Activated T-cell treated with anti-CD3 and anti-CD28 coated beads, Interleukin-2, amount 50 U/mL, for 24 hours (primary cell): ENCODE measurements around the gene SCFD2.

ENCODE experiments used
- DNase-seq: peaks from one replicate; pipeline ENCODE4 v3.0.0-alpha.2; 2020
- H3K27ac Mint-ChIP-seq: 2 replicates; pipeline ENCODE4 v1.8.0; 2020; ENCODE audit warnings: mild to moderate bottlenecking, mixed read lengths
- H3K27me3 Mint-ChIP-seq: 2 replicates; pipeline ENCODE4 v1.8.0; 2020; ENCODE audit warnings: mixed read lengths
- H3K36me3 Mint-ChIP-seq: 2 replicates; pipeline ENCODE4 v1.8.0; 2020; ENCODE audit warnings: low read depth, mixed read lengths
- H3K4me1 Mint-ChIP-seq: 2 replicates; pipeline ENCODE4 v1.8.0; 2020; ENCODE audit warnings: low read depth, mixed read lengths
- H3K4me3 Mint-ChIP-seq: 2 replicates; pipeline ENCODE4 v1.8.0; 2020; ENCODE audit warnings: mild to moderate bottlenecking, moderate library complexity, mixed read lengths
- H3K9me3 Mint-ChIP-seq: 2 replicates; pipeline ENCODE4 v1.8.0; 2020; ENCODE audit warnings: mixed read lengths

The SCFD2 gene

DNA sequence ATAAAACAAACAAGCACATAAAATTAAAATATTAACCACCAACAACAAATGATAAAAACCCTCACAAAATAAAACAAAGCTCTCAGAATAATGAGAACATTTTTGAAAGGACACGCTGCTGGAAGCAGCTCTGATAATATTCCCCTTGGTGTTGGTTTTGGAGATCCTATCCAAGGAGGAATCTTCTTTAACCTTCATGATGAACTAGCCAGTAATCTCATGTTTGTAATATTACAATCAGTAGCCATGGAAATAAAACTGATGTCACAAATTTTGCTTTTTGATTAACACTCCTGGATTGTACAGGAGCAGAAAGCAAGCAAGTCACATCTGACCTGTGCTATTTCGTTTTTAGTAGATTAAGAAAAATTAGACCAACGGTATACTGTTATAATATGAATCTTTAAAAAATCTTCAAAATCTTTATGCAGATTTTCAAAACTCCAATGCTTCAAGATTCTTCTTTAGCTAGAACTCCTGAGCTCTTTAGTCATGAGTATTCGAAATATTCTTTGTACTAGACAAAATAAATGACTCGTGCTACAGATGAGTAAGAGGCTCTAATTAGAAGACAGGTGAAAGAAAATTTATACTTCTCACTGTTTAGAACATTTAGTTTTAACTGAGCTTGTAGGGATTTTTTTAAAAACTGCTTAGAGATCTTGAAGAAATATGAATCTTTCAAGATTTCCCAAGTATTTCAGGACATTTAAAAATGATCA lies 349.6 kb downstream of the SCFD2 start:
- Mint-ChIP-seq H3K36me3 (peaks cover 5% of the 10 kb centered on the region), H3K4me3 (no peak overlapping the region), H3K4me1 (peaks cover 32% of the 10 kb centered on the region), H3K27ac (no peak overlapping the region), H3K27me3 (no peaks in the 10 kb centered on the region), H3K9me3 (no peaks in the 10 kb centered on the region)
- no peak for DNase-seq

- peaks cover 34% of the 10 kb centered on the region for H3K4me1 Mint-ChIP-seq
- DNase-seq = no peak
- H3K36me3 Mint-ChIP-seq = peaks cover 5% of the 10 kb centered on the region
- no peaks in the 10 kb centered on the region for H3K27me3 Mint-ChIP-seq
- no peaks in the 10 kb centered on the region for H3K9me3 Mint-ChIP-seq
- no peak overlapping the region for H3K4me3 Mint-ChIP-seq
- no peak overlapping the region for H3K27ac Mint-ChIP-seq
Measured at GRCh38 chr4:53015681-53016080, 350.2 kb downstream of the SCFD2 start.

DNA sequence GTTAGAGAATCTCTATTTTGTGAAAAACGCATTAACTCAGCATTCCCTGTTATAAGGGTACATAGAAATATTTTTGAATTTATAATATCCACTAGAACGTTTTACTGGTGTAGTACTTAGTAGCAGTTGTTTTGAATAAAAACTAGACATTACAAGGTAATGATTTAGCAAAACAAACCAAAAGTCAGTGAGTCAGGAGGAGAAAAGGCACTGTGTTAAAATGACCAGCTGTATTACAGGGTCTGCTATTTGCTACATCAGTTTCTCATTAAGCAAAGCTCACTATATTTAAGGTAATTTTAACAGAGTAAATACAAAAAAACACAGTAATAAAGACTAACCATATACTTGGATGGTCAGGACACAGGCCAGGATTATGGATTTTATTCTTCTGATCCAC lies 351.0 kb downstream of the SCFD2 start:
- no peak for DNase-seq
- no peaks in the 10 kb centered on the region for H3K27me3 Mint-ChIP-seq
- H3K9me3 Mint-ChIP-seq = no peaks in the 10 kb centered on the region
- peaks cover 30% of the 10 kb centered on the region for H3K4me1 Mint-ChIP-seq
- peak overlapping the region; percentile 7 for H3K27ac Mint-ChIP-seq
- no peak overlapping the region for H3K4me3 Mint-ChIP-seq
- H3K36me3 Mint-ChIP-seq = peaks cover 7% of the 10 kb centered on the region

- Mint-ChIP-seq H3K27ac (no peak overlapping the region), H3K27me3 (no peaks in the 10 kb centered on the region), H3K9me3 (no peaks in the 10 kb centered on the region), H3K36me3 (peaks cover 10% of the 10 kb centered on the region), H3K4me1 (peaks cover 34% of the 10 kb centered on the region), H3K4me3 (no peak overlapping the region)
- DNase-seq = no peak
Measured at GRCh38 chr4:53013873-53014775, 351.7 kb downstream of the SCFD2 start.

- H3K27ac Mint-ChIP-seq = peak overlapping the region; percentile 81
- no peak for DNase-seq
- H3K4me1 Mint-ChIP-seq = peaks cover 34% of the 10 kb centered on the region
- H3K4me3 Mint-ChIP-seq = no peak overlapping the region
- H3K27me3 Mint-ChIP-seq = no peaks in the 10 kb centered on the region
- peaks cover 19% of the 10 kb centered on the region for H3K36me3 Mint-ChIP-seq
- H3K9me3 Mint-ChIP-seq = no peaks in the 10 kb centered on the region
Measured at GRCh38 chr4:53012738-53013137, 353.1 kb downstream of the SCFD2 start.

DNA sequence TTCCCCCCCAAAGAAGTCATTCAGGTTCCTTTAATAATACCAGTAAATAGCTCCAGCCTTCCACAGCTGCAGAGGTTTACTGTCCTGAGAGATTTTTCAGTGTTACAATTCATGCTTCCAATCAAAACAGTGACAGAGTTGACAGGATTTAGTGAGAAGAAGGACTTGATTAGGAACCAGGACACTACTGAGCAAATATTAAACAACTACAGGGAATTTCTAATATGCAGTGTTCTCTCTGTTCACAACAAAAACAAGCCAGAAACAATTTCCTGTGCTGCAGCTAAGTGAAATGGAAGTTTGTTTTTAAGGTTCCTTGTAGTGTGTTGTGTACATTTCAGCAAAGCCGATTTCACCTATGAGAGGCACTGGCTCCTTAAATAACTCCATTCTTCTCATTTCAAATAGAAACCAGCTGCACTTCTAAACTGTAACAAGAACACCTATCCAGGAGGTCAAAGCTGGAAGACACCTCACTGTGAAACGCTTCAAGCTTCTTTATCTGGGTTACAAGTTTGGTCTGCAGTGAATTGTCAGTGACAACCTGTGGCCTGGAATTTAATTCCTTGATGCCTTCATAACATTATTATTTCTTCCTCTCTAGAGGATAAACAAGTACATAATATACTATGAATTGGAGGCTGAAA lies 354.5 kb downstream of the SCFD2 start:
- H3K27ac Mint-ChIP-seq = no peak overlapping the region
- H3K4me1 Mint-ChIP-seq = peaks cover 34% of the 10 kb centered on the region
- H3K36me3 Mint-ChIP-seq = peaks cover 20% of the 10 kb centered on the region
- no peak for DNase-seq
- no peaks in the 10 kb centered on the region for H3K27me3 Mint-ChIP-seq
- no peaks in the 10 kb centered on the region for H3K9me3 Mint-ChIP-seq
- H3K4me3 Mint-ChIP-seq = no peak overlapping the region

GRCh38 chr4:53010318-53010717 lies 355.5 kb downstream of the SCFD2 start:
- peaks cover 20% of the 10 kb centered on the region for H3K36me3 Mint-ChIP-seq
- no peak overlapping the region for H3K27ac Mint-ChIP-seq
- no peaks in the 10 kb centered on the region for H3K9me3 Mint-ChIP-seq
- no peak for DNase-seq
- no peaks in the 10 kb centered on the region for H3K27me3 Mint-ChIP-seq
- peaks cover 32% of the 10 kb centered on the region for H3K4me1 Mint-ChIP-seq
- no peak overlapping the region for H3K4me3 Mint-ChIP-seq

DNA sequence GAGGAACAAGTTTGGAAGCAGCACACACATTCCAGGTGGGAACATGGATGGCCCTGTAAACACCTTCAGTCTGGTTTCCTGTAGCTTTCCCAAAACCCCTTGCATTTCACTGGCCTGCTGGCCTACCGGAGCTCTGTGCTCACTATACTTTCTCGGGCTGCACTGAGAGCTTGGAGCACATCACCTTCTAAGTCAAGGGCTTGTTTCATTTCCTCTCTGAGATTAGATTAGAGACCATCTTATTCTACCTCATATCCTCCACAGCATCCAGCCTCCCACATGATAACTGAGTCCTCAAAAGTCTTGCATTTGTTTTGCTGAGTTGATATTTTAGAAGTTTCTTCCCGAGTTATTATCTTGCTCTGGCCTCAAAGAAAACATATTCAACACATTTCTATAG lies 356.0 kb downstream of the SCFD2 start:
- DNase-seq = no peak
- no peak overlapping the region for H3K27ac Mint-ChIP-seq
- no peaks in the 10 kb centered on the region for H3K9me3 Mint-ChIP-seq
- no peak overlapping the region for H3K4me3 Mint-ChIP-seq
- peaks cover 20% of the 10 kb centered on the region for H3K36me3 Mint-ChIP-seq
- H3K27me3 Mint-ChIP-seq = no peaks in the 10 kb centered on the region
- peaks cover 32% of the 10 kb centered on the region for H3K4me1 Mint-ChIP-seq

DNA sequence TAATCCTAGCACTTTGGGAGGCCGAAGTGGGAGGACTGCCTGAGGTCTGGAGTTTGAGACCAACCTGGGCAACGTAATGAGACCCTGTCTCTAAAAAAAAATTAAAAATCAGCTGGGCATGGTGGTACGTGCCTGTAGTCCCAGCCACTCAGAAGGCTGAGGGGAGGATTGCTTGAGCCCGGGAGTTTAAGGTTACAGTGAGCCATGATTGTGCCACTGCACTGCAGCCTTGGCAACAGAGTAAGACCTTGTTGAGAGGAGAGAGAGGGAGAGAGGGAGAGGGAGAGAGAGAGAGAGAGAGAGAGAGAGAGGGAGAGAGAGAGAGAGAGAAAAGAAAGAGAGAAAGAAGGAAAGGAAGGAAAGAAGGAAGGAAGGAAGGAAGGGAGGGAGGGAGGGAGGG lies 358.8 kb downstream of the SCFD2 start:
- Mint-ChIP-seq H3K4me1 (peaks cover 10% of the 10 kb centered on the region), H3K4me3 (no peak overlapping the region), H3K36me3 (peaks cover 18% of the 10 kb centered on the region), H3K27ac (no peak overlapping the region), H3K9me3 (no peaks in the 10 kb centered on the region), H3K27me3 (no peaks in the 10 kb centered on the region)
- no peak for DNase-seq

DNA sequence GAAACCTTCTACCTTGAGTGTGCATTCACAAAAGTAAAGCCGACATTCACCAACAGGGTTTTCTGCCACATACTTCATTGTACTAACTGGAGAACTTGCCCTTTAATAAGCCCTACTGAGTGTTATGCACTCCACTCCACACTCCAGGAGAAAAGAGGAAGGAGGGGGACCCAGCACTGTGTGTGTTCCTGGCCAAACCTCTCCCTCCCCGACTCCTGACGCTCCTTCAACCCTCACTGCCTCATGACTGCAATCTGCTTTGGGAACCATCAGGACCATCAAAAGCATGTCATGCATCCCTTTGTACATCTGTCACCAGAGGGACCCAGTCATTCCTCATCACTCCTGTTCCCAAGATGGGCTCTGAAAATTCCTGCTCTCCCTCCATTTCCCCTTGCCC lies 360.1 kb downstream of the SCFD2 start:
- DNase-seq = no peak
- no peaks in the 10 kb centered on the region for H3K27me3 Mint-ChIP-seq
- H3K4me3 Mint-ChIP-seq = no peak overlapping the region
- H3K9me3 Mint-ChIP-seq = no peaks in the 10 kb centered on the region
- H3K27ac Mint-ChIP-seq = no peak overlapping the region
- peaks cover 4% of the 10 kb centered on the region for H3K4me1 Mint-ChIP-seq
- H3K36me3 Mint-ChIP-seq = peaks cover 18% of the 10 kb centered on the region

DNA sequence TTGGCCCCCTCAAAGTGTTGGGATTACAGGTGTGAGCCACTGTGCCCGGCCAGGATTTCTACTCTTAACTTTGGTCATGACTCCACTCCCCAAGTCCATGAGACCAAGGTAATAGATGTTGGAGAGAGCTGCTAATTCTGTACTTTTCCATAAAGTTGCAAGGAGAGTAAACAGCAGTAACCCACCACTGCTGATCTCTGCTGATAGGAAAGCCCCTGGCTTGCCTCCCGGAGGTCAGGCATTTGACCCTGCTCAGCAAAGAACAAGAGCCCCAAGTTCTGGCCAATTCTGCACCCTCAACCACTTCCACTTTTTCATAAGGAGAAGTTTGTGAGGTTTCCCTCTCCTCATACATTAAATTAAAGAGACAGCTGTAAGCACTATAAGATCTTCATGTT lies 360.7 kb downstream of the SCFD2 start:
- H3K4me1 Mint-ChIP-seq = peaks cover 4% of the 10 kb centered on the region
- H3K9me3 Mint-ChIP-seq = no peaks in the 10 kb centered on the region
- no peak for DNase-seq
- H3K4me3 Mint-ChIP-seq = no peak overlapping the region
- H3K36me3 Mint-ChIP-seq = peaks cover 18% of the 10 kb centered on the region
- H3K27me3 Mint-ChIP-seq = no peaks in the 10 kb centered on the region
- H3K27ac Mint-ChIP-seq = no peak overlapping the region

DNA sequence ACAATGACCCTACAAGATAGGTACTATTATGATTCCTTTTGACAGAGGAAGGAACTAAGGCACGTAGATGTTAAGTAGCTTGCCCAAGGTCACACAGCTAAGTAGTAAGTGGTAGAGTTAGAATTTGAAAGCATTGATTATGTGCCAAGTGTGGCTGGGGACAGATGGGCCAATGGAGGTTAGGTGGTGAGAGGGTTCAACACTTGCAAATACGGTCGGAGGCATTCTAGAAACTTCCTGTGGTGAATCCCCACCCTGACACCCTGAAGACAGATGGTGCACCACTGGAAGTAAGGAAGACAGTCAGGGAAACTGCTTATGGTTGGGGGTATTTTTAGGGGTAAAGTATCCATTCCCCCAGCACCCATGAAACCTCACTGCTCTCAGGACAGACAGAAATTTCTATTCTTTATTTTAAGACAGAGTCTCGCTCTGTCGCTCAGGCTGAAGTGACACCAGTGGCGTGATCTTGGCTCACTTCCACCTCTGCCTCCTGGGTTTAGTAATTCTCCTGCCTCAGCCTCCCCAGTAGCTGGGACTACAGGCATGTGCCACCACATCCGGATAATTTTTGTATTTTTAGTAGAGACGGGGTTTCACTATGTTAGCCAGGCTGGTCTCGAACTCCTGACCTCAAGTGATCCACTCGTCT lies 361.2 kb downstream of the SCFD2 start:
- DNase-seq = no peak
- Mint-ChIP-seq H3K36me3 (peaks cover 17% of the 10 kb centered on the region), H3K4me3 (no peak overlapping the region), H3K27ac (no peak overlapping the region), H3K27me3 (no peaks in the 10 kb centered on the region), H3K4me1 (peaks cover 1% of the 10 kb centered on the region), H3K9me3 (no peaks in the 10 kb centered on the region)

DNA sequence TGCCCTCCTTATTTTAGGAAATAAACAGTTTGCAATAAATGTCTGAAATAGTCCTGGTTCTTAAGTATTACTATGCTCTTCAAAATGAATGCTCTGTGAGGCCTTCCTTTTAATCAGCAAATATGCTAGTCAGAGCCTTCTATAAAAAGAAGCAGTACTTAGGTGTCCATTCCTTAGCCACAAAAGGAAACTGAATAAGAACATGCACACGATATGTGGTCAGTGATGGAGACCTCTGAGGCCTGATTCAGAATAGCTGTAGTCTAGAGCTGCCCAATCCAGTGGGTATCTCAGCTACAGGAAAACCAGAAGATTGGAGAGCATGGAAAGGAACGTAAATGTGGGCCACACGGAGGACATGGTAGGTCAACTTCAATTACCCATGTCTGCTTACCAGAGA lies 361.9 kb downstream of the SCFD2 start:
- Mint-ChIP-seq H3K4me3 (no peak overlapping the region), H3K9me3 (no peaks in the 10 kb centered on the region), H3K36me3 (peaks cover 16% of the 10 kb centered on the region), H3K4me1 (no peaks in the 10 kb centered on the region), H3K27ac (no peak overlapping the region), H3K27me3 (no peaks in the 10 kb centered on the region)
- DNase-seq = no peak

DNA sequence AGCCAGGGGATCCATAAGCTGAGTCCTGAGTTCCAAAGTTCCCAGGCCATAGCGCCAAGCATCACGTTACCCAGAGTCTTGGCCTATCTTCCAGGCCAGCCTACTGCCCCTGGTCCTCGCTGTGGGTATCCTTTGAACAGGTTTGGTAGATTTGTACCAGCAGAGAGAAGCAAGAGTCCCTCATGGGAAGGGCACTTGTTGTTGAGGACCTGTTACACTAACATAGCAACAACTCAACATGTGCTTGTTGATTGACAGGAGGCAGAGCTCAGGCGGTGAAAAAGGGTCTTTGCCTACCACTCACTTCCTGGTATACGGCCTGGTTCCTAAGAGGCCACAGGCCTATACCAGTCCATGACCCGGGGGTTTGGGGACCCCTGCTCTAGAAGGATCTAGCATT lies 365.3 kb downstream of the SCFD2 start:
- no peaks in the 10 kb centered on the region for H3K9me3 Mint-ChIP-seq

More for the DNA sequence above, 365.3 kb downstream of the SCFD2 start:
- Mint-ChIP-seq H3K36me3 (peaks cover 17% of the 10 kb centered on the region), H3K4me1 (no peaks in the 10 kb centered on the region), H3K27ac (no peak overlapping the region), H3K27me3 (no peaks in the 10 kb centered on the region), H3K4me3 (no peak overlapping the region)
- DNase-seq = no peak
